Measurements from ENCODE around the gene FGF14.

FGF14 gene

DNA sequence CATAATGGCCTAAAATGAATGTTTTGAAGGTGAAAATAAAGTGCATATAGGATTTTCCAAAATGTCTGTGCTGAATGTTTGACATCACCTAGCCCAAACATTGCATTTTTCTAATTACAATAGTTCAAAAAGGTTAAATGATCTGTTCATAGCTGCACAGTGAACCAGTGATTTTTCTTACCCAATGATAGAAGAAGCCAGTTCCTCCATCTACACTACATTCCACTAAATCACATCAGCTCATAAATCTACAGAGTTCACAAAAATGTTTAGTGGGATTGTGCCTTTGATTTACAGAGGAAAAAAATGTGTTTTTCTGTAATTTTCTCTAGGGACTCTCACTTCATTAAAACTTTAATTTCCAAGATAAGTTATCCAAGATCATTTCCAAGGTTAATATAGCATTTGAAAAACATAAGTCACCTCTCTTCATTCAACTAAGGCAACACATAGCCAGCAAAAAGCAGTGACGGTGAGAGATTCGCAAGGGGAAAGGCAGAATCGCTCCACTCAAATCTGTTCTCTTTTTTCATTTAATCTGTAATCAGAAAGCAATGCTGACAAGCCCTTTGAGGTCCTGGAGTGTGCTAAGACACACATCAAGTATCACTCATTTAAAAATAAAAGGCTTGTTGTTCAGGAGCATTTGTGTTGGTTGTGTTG, 194.0 kb downstream of the FGF14 start:
- no peak for DNase-seq (ENCODE audit: low read depth, low spot score)
- no peak overlapping the region for H3K27ac ChIP-seq

- no peak for DNase-seq (ENCODE audit: low read depth, low spot score)
- H3K27ac ChIP-seq: no peak overlapping the region
These were observed 198.1 kb downstream of the FGF14 start for GRCh38 chr13:102203718-102204117.

DNA sequence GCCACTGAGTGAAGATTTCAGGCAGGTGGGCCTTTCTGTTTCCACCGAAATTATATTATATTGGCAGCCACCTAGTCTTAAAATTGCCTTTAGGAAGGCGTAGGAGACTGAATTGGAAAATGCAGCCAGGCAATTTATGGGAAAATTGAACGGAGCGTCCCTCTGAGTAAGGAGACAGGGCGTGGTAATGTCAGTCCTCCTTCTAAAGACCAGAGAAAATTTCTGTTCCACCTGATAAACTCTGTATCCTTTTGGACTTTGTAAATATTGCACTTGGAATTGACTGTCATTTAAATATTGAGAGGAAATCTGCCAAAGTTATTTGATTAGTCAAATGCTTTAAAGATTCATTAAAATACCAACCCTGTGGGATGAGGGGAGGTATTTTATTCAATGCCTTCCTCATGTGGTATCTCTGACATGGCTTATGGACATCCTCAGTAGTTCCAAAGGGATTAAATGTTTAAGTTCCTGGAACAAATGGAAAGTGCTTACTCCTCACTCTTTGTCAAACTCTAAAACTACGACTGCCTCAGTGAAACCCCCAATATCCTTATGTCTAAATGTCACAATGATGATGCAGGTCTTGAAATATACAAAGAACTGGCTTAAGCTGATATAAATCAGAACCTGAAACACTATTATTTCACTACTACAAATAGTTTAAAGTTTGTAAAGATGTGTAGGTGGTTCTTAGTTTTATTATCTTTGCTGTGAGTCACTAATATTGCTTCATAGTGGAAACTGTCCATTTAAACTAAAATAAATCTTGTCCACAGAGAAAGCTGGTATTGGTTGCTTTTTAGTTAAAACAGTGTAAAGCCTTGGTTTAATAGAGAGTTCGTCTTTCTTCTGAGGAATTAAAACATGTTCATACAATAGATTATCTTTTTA, 203.2 kb downstream of the FGF14 start:
- H3K27ac ChIP-seq: peak overlapping the region; percentile 10
- no peak for DNase-seq (ENCODE audit: low read depth, low spot score)

- no peak for DNase-seq (ENCODE audit: low read depth, low spot score)
- no peak overlapping the region for H3K27ac ChIP-seq
These were observed 204.7 kb downstream of the FGF14 start for GRCh38 chr13:102197193-102197592.

GRCh38 chr13:102195566-102196462, 206.0 kb downstream of the FGF14 start:
- DNase-seq (ENCODE audit: low read depth, low spot score): peak; percentile 12
- peak overlapping the region; percentile 72 for H3K27ac ChIP-seq

DNA sequence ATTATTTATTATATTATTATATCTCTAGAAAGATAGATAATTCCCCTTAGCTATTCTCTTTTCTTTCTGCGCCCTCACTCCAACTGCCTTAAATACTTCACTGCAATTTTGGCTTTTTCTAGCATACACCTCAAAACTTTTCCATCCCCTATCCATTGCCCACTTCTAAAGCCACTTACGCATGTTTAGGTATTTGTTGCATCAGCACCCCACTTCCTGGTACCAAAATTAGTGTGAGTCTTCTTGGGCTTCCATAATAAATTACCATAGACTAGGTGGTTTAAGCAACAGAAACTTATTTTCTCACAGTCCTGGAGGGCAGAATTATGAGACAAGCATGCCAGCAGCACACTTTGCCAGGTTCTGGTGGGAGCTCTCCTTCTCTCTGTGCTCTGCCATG, 209.0 kb downstream of the FGF14 start:
- no peak for DNase-seq (ENCODE audit: low read depth, low spot score)
- peak overlapping the region; percentile 65 for H3K27ac ChIP-seq

- peak; percentile 20 for DNase-seq (ENCODE audit: low read depth, low spot score)
- peak overlapping the region; percentile 65 for H3K27ac ChIP-seq
These were observed 209.8 kb downstream of the FGF14 start for GRCh38 chr13:102191951-102192502.

DNA sequence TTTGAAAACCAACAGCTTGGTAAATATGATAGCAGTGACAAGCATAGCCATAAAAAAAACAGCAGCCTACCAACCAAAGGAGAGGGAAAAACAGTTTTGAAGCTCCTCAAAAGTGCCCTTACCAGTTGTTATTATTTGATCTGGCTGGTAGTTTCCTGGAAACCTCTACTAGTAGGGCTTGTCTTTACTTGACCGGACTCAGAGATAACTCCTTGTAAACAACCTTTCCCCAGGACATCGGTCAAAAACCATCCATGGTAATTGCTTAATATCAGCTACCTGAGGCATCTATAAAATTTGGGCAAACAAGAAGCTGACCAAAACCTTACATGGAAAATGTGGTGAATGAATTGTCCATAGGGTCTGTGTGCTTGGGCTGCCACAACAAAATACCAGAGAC, 210.9 kb downstream of the FGF14 start:
- no peak for DNase-seq (ENCODE audit: low read depth, low spot score)
- H3K27ac ChIP-seq: peak overlapping the region; percentile 65

- no peak overlapping the region for H3K27ac ChIP-seq
- no peak for DNase-seq (ENCODE audit: low read depth, low spot score)
These were observed 214.5 kb downstream of the FGF14 start for GRCh38 chr13:102187313-102187712.

DNA sequence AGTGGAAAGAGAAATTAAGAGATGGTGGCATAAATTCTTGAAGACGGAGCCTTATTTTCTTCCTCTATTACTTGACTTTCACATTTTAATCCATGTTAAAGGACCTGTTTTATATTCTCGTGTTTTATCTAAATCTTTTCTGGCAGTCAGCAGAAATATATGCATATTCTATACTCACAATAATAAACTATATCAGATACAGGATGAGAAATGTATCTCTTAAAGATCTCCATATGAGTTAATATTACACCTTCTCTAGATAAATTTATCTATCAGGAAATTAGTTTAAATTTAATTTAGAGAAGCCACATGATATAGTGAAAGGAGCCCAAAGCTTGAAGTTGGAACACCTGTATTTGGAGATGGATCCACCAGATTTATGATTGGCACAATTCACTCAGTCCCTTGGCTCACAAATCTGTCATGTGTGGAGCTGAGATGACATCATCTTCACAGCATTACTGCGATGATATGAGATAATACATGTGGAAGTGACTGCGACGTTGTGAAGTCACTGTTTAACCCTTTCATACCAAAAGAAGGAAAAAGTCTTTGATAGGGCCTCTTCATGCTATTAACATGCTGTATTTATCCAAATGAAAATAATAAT, 216.4 kb downstream of the FGF14 start:
- H3K27ac ChIP-seq: no peak overlapping the region
- no peak for DNase-seq (ENCODE audit: low read depth, low spot score)

DNA sequence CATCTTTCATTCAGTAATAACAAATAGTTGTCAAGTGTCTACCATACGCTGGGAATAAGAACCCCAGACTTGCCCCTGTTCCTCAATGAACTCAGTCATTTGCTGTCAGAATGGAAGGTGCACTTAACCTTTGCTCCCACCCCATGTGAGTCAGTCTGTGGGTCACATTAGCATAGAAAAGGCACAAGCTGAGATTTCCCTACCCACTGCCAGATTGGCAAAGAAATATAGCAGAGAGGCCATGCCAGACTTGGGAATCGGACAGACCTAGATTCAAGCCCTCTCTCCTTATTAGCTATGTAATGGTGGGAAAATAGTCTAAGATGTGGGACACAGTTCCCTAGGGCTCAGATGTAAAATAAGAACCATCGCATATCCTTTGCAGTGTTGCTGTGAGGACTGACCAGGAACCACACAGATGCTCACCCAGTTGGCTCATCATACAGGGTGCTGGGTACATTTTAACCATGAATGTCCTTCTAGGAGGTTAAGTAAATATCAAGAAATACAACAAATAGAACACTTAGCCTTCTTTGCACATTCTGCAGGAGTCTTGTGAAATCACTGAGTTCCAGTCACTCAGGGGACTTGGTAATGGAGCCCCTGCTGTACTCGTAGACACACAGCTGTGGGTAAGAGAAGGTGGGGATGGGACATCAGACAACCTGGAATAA, 218.2 kb downstream of the FGF14 start:
- DNase-seq (ENCODE audit: low read depth, low spot score): no peak
- H3K27ac ChIP-seq: no peak overlapping the region

DNA sequence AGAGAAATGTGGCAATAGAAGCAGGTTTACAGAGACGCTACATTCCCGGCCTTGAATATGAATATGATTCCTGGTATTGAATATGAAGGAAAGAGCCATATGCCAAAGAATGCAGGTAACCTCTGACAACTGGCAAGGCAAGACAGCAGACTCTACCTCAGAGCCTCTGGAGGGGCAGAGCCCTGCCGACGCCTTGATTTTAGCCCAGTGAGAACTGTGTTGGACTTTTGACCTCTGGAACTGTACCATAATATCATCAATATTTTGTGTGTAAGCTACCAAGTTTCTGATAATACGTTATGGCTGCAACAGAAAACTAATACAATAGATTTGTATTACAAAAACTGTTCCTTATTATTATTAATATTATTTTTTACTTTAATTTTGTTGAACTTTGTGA, 219.7 kb downstream of the FGF14 start:
- no peak overlapping the region for H3K27ac ChIP-seq
- no peak for DNase-seq (ENCODE audit: low read depth, low spot score)

DNA sequence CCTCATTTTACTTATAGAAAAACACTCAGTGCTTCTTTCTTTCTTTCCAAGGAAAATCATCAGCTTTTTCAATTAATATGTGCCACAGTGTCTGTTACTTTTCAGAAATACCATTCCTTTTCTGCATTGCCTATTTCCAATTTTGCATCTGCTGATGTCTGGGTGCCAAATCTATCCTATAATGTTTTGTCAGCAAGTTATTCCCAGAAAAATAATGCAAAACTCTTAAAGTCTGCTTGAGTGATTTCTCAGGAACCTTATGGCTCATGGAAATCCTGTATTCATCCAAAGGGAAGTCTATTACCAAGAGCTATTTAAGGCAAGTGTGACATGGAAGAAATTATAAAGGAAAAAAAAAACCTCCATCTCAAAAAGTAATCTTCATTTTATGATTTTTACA, 224.4 kb downstream of the FGF14 start:
- no peak for DNase-seq (ENCODE audit: low read depth, low spot score)

DNA sequence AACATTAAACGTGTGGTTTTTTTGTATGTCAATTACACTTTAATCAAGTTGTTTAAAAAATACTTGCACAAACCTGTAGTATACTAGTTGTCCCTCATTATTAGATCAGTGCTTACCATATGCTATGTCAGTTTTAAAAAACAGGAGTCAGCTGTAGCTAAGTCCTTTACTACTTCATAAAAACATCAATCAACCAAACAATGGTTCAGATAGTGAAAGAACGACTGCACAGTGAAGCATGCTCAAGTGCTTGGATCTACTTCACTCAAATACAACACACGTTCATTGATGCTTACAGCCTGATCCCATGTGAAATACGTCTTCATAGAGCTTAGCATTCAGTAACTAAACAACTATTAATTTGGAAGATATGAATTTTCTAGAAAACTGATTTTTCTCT, 225.0 kb downstream of the FGF14 start:
- no peak for DNase-seq (ENCODE audit: low read depth, low spot score)
- H3K27ac ChIP-seq: no peak overlapping the region

More for the DNA sequence above, 224.4 kb downstream of the FGF14 start:
- H3K27ac ChIP-seq: no peak overlapping the region

GRCh38 chr13:102172406-102172805, 229.4 kb downstream of the FGF14 start:
- DNase-seq (ENCODE audit: low read depth, low spot score): no peak
- H3K27ac ChIP-seq: no peak overlapping the region

DNA sequence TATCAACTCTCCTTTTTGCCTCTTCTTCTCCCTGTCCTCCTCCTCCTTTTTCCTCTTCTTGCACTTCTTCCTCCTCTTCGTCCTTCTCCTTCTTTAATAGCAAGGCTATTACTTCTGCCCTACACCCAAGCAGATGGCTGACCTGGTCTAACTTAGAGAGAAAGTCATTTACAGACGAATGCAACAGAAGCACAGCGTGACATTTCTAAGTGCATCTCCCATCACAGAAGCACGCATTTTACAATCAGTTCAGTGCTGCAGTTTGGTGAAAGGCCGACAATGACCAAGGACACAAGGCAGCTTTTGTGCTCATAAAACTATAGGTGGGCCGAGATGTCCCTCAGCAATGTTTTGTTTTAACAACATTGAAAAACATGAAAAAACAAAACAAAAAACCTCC, 231.5 kb downstream of the FGF14 start:
- DNase-seq (ENCODE audit: low read depth, low spot score): no peak
- no peak overlapping the region for H3K27ac ChIP-seq

DNA sequence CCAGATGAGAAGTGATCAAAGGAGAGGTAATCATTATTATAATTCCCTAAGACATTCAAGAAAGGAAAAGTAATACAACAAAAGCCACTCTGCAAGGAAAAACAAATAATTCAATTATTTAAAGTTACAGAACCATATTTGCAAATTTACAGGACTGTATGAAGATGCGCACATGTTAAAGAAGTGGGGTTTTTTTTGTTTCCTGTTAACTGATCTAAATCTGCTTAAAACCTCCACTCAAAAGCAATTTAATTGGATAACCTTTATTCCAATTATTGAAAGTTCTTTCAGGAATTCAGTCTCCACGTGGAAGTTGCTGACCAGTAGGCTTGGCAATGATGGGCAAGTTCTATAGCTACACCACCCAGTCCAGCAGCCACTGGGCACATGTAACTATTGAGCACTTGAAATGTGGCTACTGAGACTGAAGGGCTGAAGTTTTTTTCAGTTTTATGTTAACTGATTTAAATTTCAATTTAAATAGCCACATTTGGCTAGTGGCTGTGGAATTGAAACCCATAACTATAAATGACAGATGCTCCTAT, 232.3 kb downstream of the FGF14 start:
- no peak overlapping the region for H3K27ac ChIP-seq
- no peak for DNase-seq (ENCODE audit: low read depth, low spot score)

DNA sequence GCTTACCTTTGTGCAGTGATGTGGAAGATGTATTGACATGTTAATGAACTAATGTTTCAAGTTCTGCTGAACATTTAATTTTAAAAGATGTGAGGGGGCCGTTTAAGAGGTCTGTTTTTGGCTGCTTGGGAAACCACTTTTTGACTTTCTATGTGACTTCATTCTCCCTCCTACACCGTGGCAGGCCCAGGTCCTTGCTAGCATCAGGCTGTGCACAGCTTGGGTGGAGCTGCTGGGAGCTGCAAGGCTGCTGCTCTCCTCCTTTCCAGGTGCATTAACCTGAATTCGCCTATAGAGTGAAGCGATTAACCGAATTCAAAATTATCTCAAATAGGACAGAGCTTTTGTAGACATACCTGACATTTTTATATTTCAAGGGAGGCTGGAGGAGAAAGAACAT, 249.1 kb downstream of the FGF14 start:
- H3K27ac ChIP-seq: no peak overlapping the region

DNA sequence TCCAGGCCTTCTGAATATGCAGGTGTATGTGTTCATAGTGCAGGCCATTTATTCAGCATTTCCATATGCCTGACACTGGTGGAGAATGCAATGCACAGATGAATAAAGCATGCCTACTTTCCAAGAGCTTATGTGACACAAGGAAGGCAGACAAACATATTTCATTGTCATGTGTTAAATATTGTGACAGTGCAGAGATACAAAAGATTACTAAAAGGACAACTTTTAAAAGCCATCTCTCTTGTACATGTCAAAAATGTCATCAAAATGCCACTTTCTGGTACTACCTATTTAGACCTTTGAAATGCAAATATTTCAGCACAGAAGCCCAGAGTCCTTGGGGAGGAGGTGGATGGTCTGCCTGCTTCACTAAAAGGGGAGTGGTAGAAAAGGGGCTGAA, 254.5 kb downstream of the FGF14 start:
- no peak overlapping the region for H3K27ac ChIP-seq
- DNase-seq (ENCODE audit: low read depth, low spot score): no peak

More for the DNA sequence above, 249.1 kb downstream of the FGF14 start:
- DNase-seq (ENCODE audit: low read depth, low spot score): no peak
